Parathyroid adenoma (tissue), 2 donors: Measurements from ENCODE around the gene DYNLT1.
"Not testable (repeated sequence)": the region's sequence is repeated elsewhere in the genome, so short reads cannot be mapped to it uniquely, and the experiment has no call there.

Experiments used
- H2AFZ ChIP-seq: fragments of 300-600 bp; sonication (generic); one replicate; pipeline ENCODE4 v1.7.0; 2017; ENCODE audit warnings: antibody characterized with exemption, mild to moderate bottlenecking
- H3K27ac ChIP-seq: fragments of 300-600 bp; sonication (generic); one replicate; pipeline ENCODE4 v1.7.0; 2017
- H3K27me3 ChIP-seq: fragments of 300-600 bp; sonication (generic); one replicate; pipeline ENCODE4 v1.7.0; 2017; ENCODE audit warnings: low read length; ENCODE audit not compliant: control insufficient read depth, insufficient read depth
- H3K36me3 ChIP-seq: fragments of 300-600 bp; sonication (generic); one replicate; pipeline ENCODE4 v1.7.0; 2017; ENCODE audit warnings: low read length; ENCODE audit not compliant: control insufficient read depth, insufficient read depth
- H3K4me1 ChIP-seq: fragments of 300-600 bp; sonication (generic); one replicate; pipeline ENCODE4 v1.7.0; 2017; ENCODE audit warnings: control low read depth
- H3K4me2 ChIP-seq: fragments of 300-600 bp; sonication (generic); one replicate; pipeline ENCODE4 v1.7.0; 2017; ENCODE audit warnings: low read length
- H3K4me3 ChIP-seq: fragments of 300-600 bp; sonication (generic); one replicate; pipeline ENCODE4 v1.7.0; 2017; ENCODE audit warnings: low read depth, low read length
- H3K79me2 ChIP-seq: fragments of 300-600 bp; sonication (generic); one replicate; pipeline ENCODE4 v1.7.0; 2017; ENCODE audit warnings: control low read depth
- H3K9ac ChIP-seq: fragments of 300-600 bp; sonication (generic); one replicate; pipeline ENCODE4 v1.7.0; 2017; ENCODE audit warnings: mild to moderate bottlenecking
- H3K9me3 ChIP-seq: fragments of 300-600 bp; sonication (generic); one replicate; pipeline ENCODE4 v1.7.0; 2017; ENCODE audit warnings: low read length; ENCODE audit not compliant: control insufficient read depth
- TF ChIP-seq, protein P1 (sequence below): fragments of 300-600 bp; sonication (generic); IDR thresholded peaks from one replicate; pipeline ENCODE4 v1.7.0; 2017; ENCODE audit warnings: antibody characterized with exemption, mild to moderate bottlenecking
- donor health status: primary hyperparathyroidism.

The DYNLT1 gene

DNA sequence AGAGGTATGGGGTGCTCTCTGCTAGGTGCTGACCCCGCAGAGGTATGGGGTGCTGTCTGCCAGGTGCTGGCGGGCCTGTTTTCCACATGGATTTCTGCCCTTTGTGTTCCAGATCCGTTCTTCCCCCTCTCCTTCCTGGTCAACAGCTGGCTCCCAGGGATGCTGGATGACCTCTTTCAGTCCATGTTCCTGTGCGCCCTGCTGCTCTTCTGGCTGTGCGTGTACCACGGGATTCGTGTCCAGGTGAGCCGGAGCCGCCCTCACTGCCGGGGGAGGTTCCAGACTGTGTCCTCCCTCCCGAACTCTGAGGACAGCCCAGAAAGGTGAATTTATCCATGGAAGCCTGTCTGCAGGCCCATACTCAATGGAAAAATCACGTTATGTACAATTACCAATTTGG, 36.3 kb downstream of the DYNLT1 start:
- TF ChIP-seq, protein P1, sequence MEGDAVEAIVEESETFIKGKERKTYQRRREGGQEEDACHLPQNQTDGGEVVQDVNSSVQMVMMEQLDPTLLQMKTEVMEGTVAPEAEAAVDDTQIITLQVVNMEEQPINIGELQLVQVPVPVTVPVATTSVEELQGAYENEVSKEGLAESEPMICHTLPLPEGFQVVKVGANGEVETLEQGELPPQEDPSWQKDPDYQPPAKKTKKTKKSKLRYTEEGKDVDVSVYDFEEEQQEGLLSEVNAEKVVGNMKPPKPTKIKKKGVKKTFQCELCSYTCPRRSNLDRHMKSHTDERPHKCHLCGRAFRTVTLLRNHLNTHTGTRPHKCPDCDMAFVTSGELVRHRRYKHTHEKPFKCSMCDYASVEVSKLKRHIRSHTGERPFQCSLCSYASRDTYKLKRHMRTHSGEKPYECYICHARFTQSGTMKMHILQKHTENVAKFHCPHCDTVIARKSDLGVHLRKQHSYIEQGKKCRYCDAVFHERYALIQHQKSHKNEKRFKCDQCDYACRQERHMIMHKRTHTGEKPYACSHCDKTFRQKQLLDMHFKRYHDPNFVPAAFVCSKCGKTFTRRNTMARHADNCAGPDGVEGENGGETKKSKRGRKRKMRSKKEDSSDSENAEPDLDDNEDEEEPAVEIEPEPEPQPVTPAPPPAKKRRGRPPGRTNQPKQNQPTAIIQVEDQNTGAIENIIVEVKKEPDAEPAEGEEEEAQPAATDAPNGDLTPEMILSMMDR: no peak
- H3K27me3 ChIP-seq: no peaks in the 10 kb centered on the region
- H3K4me1 ChIP-seq: no peaks in the 10 kb centered on the region
- H3K27ac ChIP-seq: no peak overlapping the region
- peaks cover 8% of the 10 kb centered on the region for H3K79me2 ChIP-seq
- H2AFZ ChIP-seq: no peak overlapping the region
- no peaks in the 10 kb centered on the region for H3K36me3 ChIP-seq
- no peak overlapping the region for H3K9ac ChIP-seq
- H3K4me3 ChIP-seq: no peak overlapping the region
- no peak overlapping the region for H3K4me2 ChIP-seq
- H3K9me3 ChIP-seq: no peaks in the 10 kb centered on the region

DNA sequence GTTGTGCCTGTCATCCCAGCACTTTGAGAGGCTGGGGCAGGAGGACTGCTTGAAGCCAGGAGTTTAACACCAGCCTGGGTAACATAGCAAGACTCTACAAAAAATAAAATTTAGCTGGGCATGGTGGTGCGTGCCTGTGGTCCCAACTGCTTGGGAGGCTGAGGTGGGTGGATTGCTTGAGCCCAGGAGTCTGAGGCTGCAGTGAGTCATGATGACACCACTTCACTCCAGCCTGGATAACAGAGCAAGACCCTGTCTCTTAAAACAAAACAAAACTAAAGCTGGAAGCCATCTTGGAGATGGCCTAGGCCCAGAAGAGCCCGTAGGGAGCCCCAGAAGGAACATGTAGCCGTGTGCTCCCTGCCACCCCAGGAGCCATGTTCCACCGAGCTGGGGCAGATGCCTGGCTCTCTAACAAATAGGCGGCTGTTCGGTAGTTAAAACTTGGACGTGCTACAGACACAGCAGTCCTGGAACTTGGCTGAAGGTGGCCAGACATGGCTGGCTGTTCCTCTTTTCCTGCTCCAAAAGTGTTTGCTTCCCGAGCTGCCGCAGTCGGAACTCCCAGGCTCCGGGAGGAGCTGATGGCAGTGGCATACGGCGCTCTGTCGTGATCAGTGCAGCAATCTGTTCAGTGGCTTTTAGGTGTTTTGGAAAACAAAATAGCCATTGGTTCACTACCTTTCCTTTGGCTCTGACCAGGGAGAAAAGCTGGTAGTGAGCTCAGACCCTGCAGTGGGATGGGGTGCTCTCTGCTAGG, 37.0 kb downstream of the DYNLT1 start:
- Histone ChIP-seq H3K4me3 (no peak overlapping the region), H3K27me3 (no peaks in the 10 kb centered on the region), H3K9me3 (no peaks in the 10 kb centered on the region), H3K79me2 (peaks cover 8% of the 10 kb centered on the region), H3K36me3 (no peaks in the 10 kb centered on the region), H2AFZ (no peak overlapping the region), H3K4me1 (no peaks in the 10 kb centered on the region), H3K27ac (no peak overlapping the region), H3K4me2 (no peak overlapping the region), H3K9ac (no peak overlapping the region)
- TF ChIP-seq, protein P1: no peak

DNA sequence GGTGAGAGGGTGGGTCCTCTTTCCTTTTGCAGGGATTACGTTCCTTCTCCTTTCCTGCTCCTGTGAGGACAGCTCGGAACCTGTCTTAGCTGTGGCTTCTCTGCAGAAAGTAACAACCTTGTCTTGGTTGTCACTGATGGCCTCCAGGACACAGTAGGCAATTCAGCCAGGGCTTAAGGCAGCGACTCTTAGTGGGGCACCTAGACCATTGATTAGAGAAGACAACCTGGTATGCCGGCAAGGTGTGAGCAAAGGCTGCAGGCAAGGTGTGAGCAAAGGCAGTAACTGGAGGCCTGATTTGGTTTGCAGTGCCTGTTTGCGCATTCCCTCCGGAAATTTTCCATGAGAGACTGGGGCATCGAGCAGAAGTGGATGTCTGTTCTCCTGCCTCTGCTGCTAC, 37.6 kb downstream of the DYNLT1 start:
- Histone ChIP-seq H3K79me2 (peaks cover 8% of the 10 kb centered on the region), H3K9ac (no peak overlapping the region), H3K4me2 (no peak overlapping the region), H2AFZ (no peak overlapping the region), H3K36me3 (no peaks in the 10 kb centered on the region), H3K4me3 (no peak overlapping the region), H3K27me3 (no peaks in the 10 kb centered on the region), H3K27ac (no peak overlapping the region), H3K4me1 (no peaks in the 10 kb centered on the region), H3K9me3 (no peaks in the 10 kb centered on the region)
- TF ChIP-seq, protein P1: no peak

DNA sequence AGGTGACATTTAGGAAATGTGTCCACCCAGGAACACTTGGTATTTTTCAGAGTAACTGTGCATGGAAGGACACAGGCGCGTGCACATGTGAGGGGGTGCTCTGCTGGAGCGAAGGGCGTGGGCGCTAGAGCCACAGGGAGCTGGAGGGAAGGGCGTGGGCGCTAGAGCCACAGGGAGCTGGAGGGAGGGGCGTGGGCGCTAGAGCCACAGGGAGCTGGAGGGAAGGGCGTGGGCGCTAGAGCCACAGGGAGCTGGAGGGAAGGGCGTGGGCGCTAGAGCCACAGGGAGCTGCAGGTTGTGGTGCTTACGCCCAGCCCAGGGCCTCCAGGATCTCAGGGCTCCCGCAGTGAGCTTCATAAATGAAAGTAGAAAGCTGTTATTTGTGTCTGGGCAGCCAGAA, 38.5 kb downstream of the DYNLT1 start:
- H3K9me3 ChIP-seq, H2AFZ ChIP-seq, H3K4me1 ChIP-seq, H3K27me3 ChIP-seq, H3K36me3 ChIP-seq, H3K27ac ChIP-seq, H3K4me3 ChIP-seq, H3K9ac ChIP-seq, H3K79me2 ChIP-seq, H3K4me2 ChIP-seq: not testable (repeated sequence)

DNA sequence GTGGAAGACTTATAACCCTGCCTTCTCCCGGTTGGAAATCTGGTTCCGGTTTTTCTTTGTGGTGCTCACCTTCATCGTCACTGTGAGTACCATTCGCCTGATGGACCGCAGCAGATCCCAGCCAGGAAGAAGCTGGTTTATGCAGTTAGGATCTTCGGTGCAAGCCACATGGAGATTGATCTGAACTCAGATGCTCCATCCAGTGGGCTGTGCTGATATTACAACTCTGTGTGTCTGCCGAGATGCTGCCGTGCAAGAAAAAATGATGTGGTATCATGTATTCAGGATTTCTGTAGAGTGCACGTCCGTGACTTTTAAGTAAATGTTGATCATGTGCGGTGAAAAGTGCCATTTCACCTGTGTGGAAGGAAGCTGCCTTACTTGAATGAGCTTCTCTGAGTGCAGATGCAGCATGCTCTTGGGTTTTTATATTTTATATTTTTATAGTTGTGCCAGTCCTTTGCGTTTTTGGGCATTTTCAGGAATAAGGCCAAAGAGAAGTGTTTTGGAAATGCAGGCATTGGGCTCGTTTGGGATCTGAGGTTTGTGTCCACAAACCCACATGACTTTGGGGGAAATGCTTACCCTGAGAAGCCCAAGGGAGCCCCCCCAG, 39.2 kb downstream of the DYNLT1 start:
- H3K27ac ChIP-seq: no peak overlapping the region
- H3K4me3 ChIP-seq: no peak overlapping the region
- H2AFZ ChIP-seq: no peak overlapping the region
- H3K36me3 ChIP-seq: no peaks in the 10 kb centered on the region
- H3K4me2 ChIP-seq: no peak overlapping the region
- peaks cover 10% of the 10 kb centered on the region for H3K79me2 ChIP-seq
- H3K4me1 ChIP-seq: no peaks in the 10 kb centered on the region
- H3K9ac ChIP-seq: no peak overlapping the region
- H3K27me3 ChIP-seq: no peaks in the 10 kb centered on the region
- H3K9me3 ChIP-seq: no peaks in the 10 kb centered on the region
- TF ChIP-seq, protein P1: peak; percentile 78
